K562 (cell line): ENCODE data around the gene ERGIC1. TPM values are rescaled to one million over a fixed set of nuclear protein-coding genes. Genes with fewer than 3 reads are reported as not detected.

Source experiments
- NCOA2 ChIP-seq, 2 experiments: fragments of 450-650 bp; IDR thresholded peaks; 2 replicates each; pipeline ENCODE4 v1.6.1; 2018; ENCODE audit warnings: mild to moderate bottlenecking in 2 of 2, moderate library complexity in 1 of 2; ENCODE audit not compliant: partially characterized antibody in 2 of 2
- NFIC ChIP-seq: fragments of 450-650 bp; IDR thresholded peaks from 2 replicates; pipeline ENCODE4 v1.6.1; 2017; ENCODE audit warnings: mild to moderate bottlenecking, inconsistent platforms
- SAFB ChIP-seq: fragments of 200-400 bp; formaldehyde crosslinking; IDR thresholded peaks from 2 replicates; pipeline ENCODE4 v1.6.1; 2017; ENCODE audit warnings: low read depth, low read length, borderline replicate concordance
- THRAP3 ChIP-seq: fragments of 450-650 bp; IDR thresholded peaks from 2 replicates; pipeline ENCODE4 v1.6.1; 2016; ENCODE audit warnings: mild to moderate bottlenecking, inconsistent platforms, borderline replicate concordance
- THRB ChIP-seq: fragments of 450-650 bp; formaldehyde crosslinking; conservative IDR thresholded peaks from 2 replicates; pipeline ENCODE4 v1.4.0; 2022; ENCODE audit warnings: mild to moderate bottlenecking, missing genetic modification characterization
- USF2 ChIP-seq: sonication (generic); formaldehyde crosslinking; IDR thresholded peaks from 2 replicates; pipeline ENCODE4 v1.5.0; 2020; ENCODE audit warnings: missing genetic modification reagents
- ZNF133 ChIP-seq: fragments of 250-450 bp; sonication (Bioruptor Pico); IDR thresholded peaks from 2 replicates; pipeline ENCODE4 v1.4.0; 2020; ENCODE audit warnings: mild to moderate bottlenecking
- ZNF184 ChIP-seq: sonication (generic); formaldehyde crosslinking; IDR thresholded peaks from 2 replicates; pipeline ENCODE4 v1.5.0; 2020; ENCODE audit warnings: missing genetic modification reagents
- ZNF668 ChIP-seq: fragments of 250-450 bp; sonication (Bioruptor Pico); IDR thresholded peaks from 2 replicates; pipeline ENCODE4 v1.8.0; 2022; ENCODE audit warnings: mild to moderate bottlenecking, inconsistent platforms
- ZNF75A ChIP-seq: fragments of 450-650 bp; formaldehyde crosslinking; IDR thresholded peaks from 2 replicates; pipeline ENCODE4 v1.4.0; 2020; ENCODE audit warnings: mild to moderate bottlenecking
- ZNF778 ChIP-seq: fragments of 450-650 bp; formaldehyde crosslinking; IDR thresholded peaks from 2 replicates; pipeline ENCODE4 v1.4.0; 2020; ENCODE audit warnings: mild to moderate bottlenecking, moderate library complexity
- polyA plus RNA-seq, 8 experiments: library from polyadenylated mRNA; depleted of rRNA in 4 of 8; stranded (reverse) in 5 of 8; unstranded in 3 of 8; fragments of >200 nt; fragmentation: Nextera tagmentation in 2 of 8; fragmentation: Illumina TruSeq in 1 of 8; extraction: Ambion mirVana in 2 of 8; extraction: Trizol in 1 of 8; gene quantifications; 2 replicates each; pipeline versions ENCODE4 v1.2.1 to v1.2.3, GENCODE V29; 2011 to 2014; ENCODE audit warnings: inconsistent platforms in 1 of 8, missing spikeins in 1 of 8
- total RNA-seq, 7 experiments: library from RNA; depleted of rRNA in 6 of 7; stranded (reverse); fragments of >200 nt in 6 of 7; fragmentation: Illumina TruSeq in 2 of 7; extraction: Trizol in 2 of 7; gene quantifications; 2 replicates each; pipeline versions ENCODE4 v1.2.1 to v1.2.3, GENCODE V29; 2011 to 2021; ENCODE audit warnings: low replicate concordance in 1 of 7

The ERGIC1 gene
- total and polyA plus RNA-seq, 9 of the 15 experiments (the other 6 are each of a cell fraction or from before 2014, with no cell fraction given): 5.5 to 68.4 (median 36.4) TPM

GRCh38 chr5:172909931-172910502 lies 76.0 kb downstream of the ERGIC1 start (continued):
- TF ChIP-seq USF2: no peak
- no peak for TF ChIP-seq ZNF668 (CRISPR knock-in tag)
- no peak for TF ChIP-seq ZNF184 (CRISPR knock-in tag)
- no peak for TF ChIP-seq NFIC
- no peak for TF ChIP-seq ZNF75A
- no peak for TF ChIP-seq THRAP3
- no peak for TF ChIP-seq THRB (CRISPR knock-in tag)
- TF ChIP-seq ZNF133 (CRISPR knock-in tag): no peak
- no peak for TF ChIP-seq ZNF778 (CRISPR knock-in tag)
- no peak for TF ChIP-seq NCOA2 (IDR thresholded peaks at IDR 0.05; ENCODE audit: partially characterized antibody in 2 of 2)
- TF ChIP-seq SAFB: no peak
- TF ChIP-seq, all 486 proteins: peak for 0
